AG04450 (cell line): ENCODE data around the gene HOGA1. TPM values are rescaled to one million over a fixed set of nuclear protein-coding genes. Genes with fewer than 3 reads are reported as not detected.
A peak's percentile ranks its signal among the peaks of the same experiment; 100 is the strongest.
"Not testable (repeated sequence)": the region's sequence is repeated elsewhere in the genome, so short reads cannot be mapped to it uniquely, and the experiment has no call there.

Experiments used
- CTCF ChIA-PET: fragments of 300-600, 350-600 bp; formaldehyde crosslinking; extraction: SDS; loops from one replicate; lab custom pipeline; 2022; ENCODE audit warnings: antibody characterized with exemption, inconsistent platforms; lab: Charles Lee
- POLR2A ChIA-PET: fragments of 350-600 bp; formaldehyde crosslinking; extraction: SDS; loops from one replicate; lab custom pipeline; 2021; ENCODE audit warnings: antibody characterized with exemption, inconsistent platforms; lab: Yijun Ruan, JAX
- DNase-seq: peaks from one replicate; pipeline ENCODE4 v3.0.0-alpha.2; 2011; ENCODE audit warnings: low read depth, low spot score
- H3K27ac ChIP-seq: one replicate; pipeline ENCODE4 v1.5.1; 2012; ENCODE audit warnings: low read depth, low read length, control low read depth
- H3K27me3 ChIP-seq: one replicate; pipeline ENCODE4 v1.6.0; 2012; ENCODE audit warnings: low read length; ENCODE audit not compliant: control insufficient read depth, insufficient read depth
- H3K4me3 ChIP-seq: 2 replicates; pipeline ENCODE4 v1.5.1; 2011; ENCODE audit warnings: mild to moderate bottlenecking, low read depth, low read length, control low read depth
- H3K9me3 ChIP-seq: 2 replicates; pipeline ENCODE4 v1.5.1; 2012; ENCODE audit warnings: low read length; ENCODE audit not compliant: control insufficient read depth, insufficient read depth
- CTCF ChIP-seq: IDR thresholded peaks from 2 replicates; pipeline ENCODE4 v1.5.1; 2011; ENCODE audit warnings: low read depth, low read length, control low read depth, inconsistent platforms
- polyA plus RNA-seq: library from polyadenylated mRNA; depleted of rRNA; stranded (reverse); fragments of >200 nt; gene quantifications from 2 replicates; pipeline ENCODE4 v1.2.3, GENCODE V29; 2011

The HOGA1 gene
- polyA plus RNA-seq, 1 experiment = 0.53 TPM

- no peak overlapping the region for H3K4me3 ChIP-seq
- POLR2A ChIA-PET = no interaction called here
- DNase-seq = no peak
- CTCF ChIA-PET = interaction anchor here (0.7 to 1.4 kb wide), 2 partner anchors 32 to 33 kb away, joined by 3 to 6 read pairs; no protein-coding TSS in a partner anchor
- H3K27me3 ChIP-seq = no peaks in the 10 kb centered on the region
- H3K27ac ChIP-seq = no peak overlapping the region
- TF ChIP-seq CTCF = no peak
- no peaks in the 10 kb centered on the region; the same call in 1 of the 2 replicates for H3K9me3 ChIP-seq
Measured at GRCh38 chr10:97644936-97645335, 60.7 kb downstream of the HOGA1 start.

GRCh38 chr10:97647556-97647955, 63.4 kb downstream of the HOGA1 start:
- Histone ChIP-seq H3K4me3 (no peak overlapping the region), H3K9me3 (no peaks in the 10 kb centered on the region), H3K27ac (no peak overlapping the region), H3K27me3 (no peaks in the 10 kb centered on the region)
- CTCF ChIA-PET = interaction anchor here (1.2 to 1.3 kb wide), 2 partner anchors 17 to 184 kb away, joined by 3 read pairs; no protein-coding TSS in a partner anchor
- no peak for DNase-seq
- no peak for TF ChIP-seq CTCF
- POLR2A ChIA-PET = interaction anchor here (1.6 kb wide), 1 partner anchor 38 kb away, joined by 7 read pairs; no protein-coding TSS in a partner anchor

- TF ChIP-seq CTCF = no peak
- Histone ChIP-seq H3K9me3 (no peaks in the 10 kb centered on the region), H3K4me3 (no peak overlapping the region), H3K27ac (peak overlapping the region; percentile 67), H3K27me3 (no peaks in the 10 kb centered on the region)
- CTCF ChIA-PET = interaction anchor here (0.7 to 1.8 kb wide), 6 partner anchors 18 to 185 kb away, joined by 3 to 13 read pairs (median 6); partner anchors contain the start of gene ANKRD2
- peak; percentile 59 for DNase-seq
- POLR2A ChIA-PET = interaction anchor here (0.7 to 1.7 kb wide), 5 partner anchors 9 to 41 kb away, joined by 3 to 10 read pairs (median 7); partner anchors contain the start of genes AVPI1 and PI4K2A
Measured at GRCh38 chr10:97648562-97649404, 64.6 kb downstream of the HOGA1 start.

- CTCF ChIA-PET = interaction anchor here (0.6 to 1.8 kb wide), 5 partner anchors 27 to 185 kb away, joined by 3 to 13 read pairs (median 5); partner anchors contain the start of gene ANKRD2
Measured at GRCh38 chr10:97649405-97649750, 65.2 kb downstream of the HOGA1 start.

GRCh38 chr10:97650726-97651125, 66.5 kb downstream of the HOGA1 start:
- no peak for TF ChIP-seq CTCF
- no peaks in the 10 kb centered on the region for H3K27me3 ChIP-seq
- peak overlapping the region; percentile 22 for H3K27ac ChIP-seq
- ChIA-PET POLR2A (no interaction called here), CTCF (no interaction called here)
- H3K9me3 ChIP-seq = no peaks in the 10 kb centered on the region
- no peak overlapping the region for H3K4me3 ChIP-seq
- no peak for DNase-seq

More at GRCh38 chr10:97649405-97649750, 65.2 kb downstream of the HOGA1 start:
- not testable (repeated sequence) for H3K27me3 ChIP-seq, H3K4me3 ChIP-seq, DNase-seq, H3K9me3 ChIP-seq
- POLR2A ChIA-PET = interaction anchor here (1.0 to 1.7 kb wide), 3 partner anchors 9 to 38 kb away, joined by 5 to 10 read pairs (median 7); partner anchors contain the start of genes AVPI1 and PI4K2A
- peak overlapping the region; percentile 67 for H3K27ac ChIP-seq
